Dendritic cell treated with granulocyte-macrophage colony-stimulating factor and Interleukin-4, amounts not matched to agents 40 ng/mL and 50 ng/mL, for 4 days (primary cell): ENCODE results near the gene ITGA4.

Source experiments
- H3K27ac Mint-ChIP-seq: one replicate; pipeline ENCODE4 v1.8.0; 2022; ENCODE audit warnings: mild to moderate bottlenecking, mixed read lengths
- H3K27me3 Mint-ChIP-seq: one replicate; pipeline ENCODE4 v1.8.0; 2022; ENCODE audit warnings: mild to moderate bottlenecking, mixed read lengths
- H3K36me3 Mint-ChIP-seq: one replicate; pipeline ENCODE4 v1.8.0; 2022; ENCODE audit warnings: low read depth, mixed read lengths
- H3K4me1 Mint-ChIP-seq: one replicate; pipeline ENCODE4 v1.8.0; 2022; ENCODE audit warnings: low read depth, mixed read lengths
- H3K4me3 Mint-ChIP-seq: one replicate; pipeline ENCODE4 v1.8.0; 2022; ENCODE audit warnings: mild to moderate bottlenecking, moderate library complexity, mixed read lengths
- H3K9me3 Mint-ChIP-seq: one replicate; pipeline ENCODE4 v1.8.0; 2022; ENCODE audit warnings: mixed read lengths
- intact Hi-C: fragments of 100-400 bp; cut with micrococcal nuclease; formaldehyde crosslinking; loops from one replicate; pipeline ENCODE4 v1.15.0; 2022

The ITGA4 gene

GRCh38 chr2:181554061-181554830 is 97.1 kb downstream of the ITGA4 start:
- Mint-ChIP-seq H3K4me3 (no peak overlapping the region), H3K9me3 (no peaks in the 10 kb centered on the region)
- intact Hi-C loops, result no loop called here

GRCh38 chr2:181558371-181558770 is 101.2 kb downstream of the ITGA4 start:
- Mint-ChIP-seq H3K36me3 (no peaks in the 10 kb centered on the region), H3K9me3 (no peaks in the 10 kb centered on the region), H3K27ac (no peak overlapping the region), H3K4me3 (no peak overlapping the region), H3K4me1 (no peaks in the 10 kb centered on the region), H3K27me3 (no peaks in the 10 kb centered on the region)
- intact Hi-C loops, result no loop called here

More at GRCh38 chr2:181554061-181554830, 97.1 kb downstream of the ITGA4 start:
- Mint-ChIP-seq H3K27ac (no peak overlapping the region), H3K27me3 (no peaks in the 10 kb centered on the region), H3K4me1 (no peaks in the 10 kb centered on the region), H3K36me3 (no peaks in the 10 kb centered on the region)

- Mint-ChIP-seq H3K27ac (no peak overlapping the region), H3K4me1 (no peaks in the 10 kb centered on the region), H3K4me3 (no peak overlapping the region), H3K27me3 (no peaks in the 10 kb centered on the region), H3K36me3 (no peaks in the 10 kb centered on the region), H3K9me3 (no peaks in the 10 kb centered on the region)
- intact Hi-C loops, result no loop called here
These were observed 106.0 kb downstream of the ITGA4 start for GRCh38 chr2:181563101-181563692.

- no peaks in the 10 kb centered on the region for H3K9me3 Mint-ChIP-seq
- intact Hi-C loops, result no loop called here
- no peaks in the 10 kb centered on the region for H3K36me3 Mint-ChIP-seq
- H3K27me3 Mint-ChIP-seq, result no peaks in the 10 kb centered on the region
- no peak overlapping the region for H3K4me3 Mint-ChIP-seq
- H3K4me1 Mint-ChIP-seq, result no peaks in the 10 kb centered on the region
- H3K27ac Mint-ChIP-seq, result no peak overlapping the region
These were observed 109.3 kb downstream of the ITGA4 start for GRCh38 chr2:181566334-181567032.

GRCh38 chr2:181570059-181570458 is 112.9 kb downstream of the ITGA4 start:
- Mint-ChIP-seq H3K27ac (no peak overlapping the region), H3K36me3 (no peaks in the 10 kb centered on the region), H3K4me3 (no peak overlapping the region), H3K4me1 (no peaks in the 10 kb centered on the region), H3K27me3 (no peaks in the 10 kb centered on the region), H3K9me3 (no peaks in the 10 kb centered on the region)
- intact Hi-C loops, result no loop called here

GRCh38 chr2:181570833-181571661 is 113.9 kb downstream of the ITGA4 start:
- no peak overlapping the region for H3K4me3 Mint-ChIP-seq
- H3K9me3 Mint-ChIP-seq, result no peaks in the 10 kb centered on the region
- H3K27me3 Mint-ChIP-seq, result no peaks in the 10 kb centered on the region
- intact Hi-C loops, result no loop called here
- H3K36me3 Mint-ChIP-seq, result no peaks in the 10 kb centered on the region
- no peak overlapping the region for H3K27ac Mint-ChIP-seq
- H3K4me1 Mint-ChIP-seq, result no peaks in the 10 kb centered on the region

GRCh38 chr2:181573140-181573736 is 116.1 kb downstream of the ITGA4 start:
- Mint-ChIP-seq H3K4me3 (no peak overlapping the region), H3K27ac (no peak overlapping the region), H3K4me1 (no peaks in the 10 kb centered on the region), H3K9me3 (no peaks in the 10 kb centered on the region), H3K36me3 (no peaks in the 10 kb centered on the region), H3K27me3 (no peaks in the 10 kb centered on the region)
- intact Hi-C loops, result loop anchor here (2.0 kb wide), 1 partner anchor 142 kb away; no protein-coding TSS in a partner anchor

- H3K4me3 Mint-ChIP-seq, result no peak overlapping the region
- intact Hi-C loops, result no loop called here
- H3K36me3 Mint-ChIP-seq, result no peaks in the 10 kb centered on the region
- H3K27me3 Mint-ChIP-seq, result no peaks in the 10 kb centered on the region
- no peaks in the 10 kb centered on the region for H3K9me3 Mint-ChIP-seq
- no peaks in the 10 kb centered on the region for H3K4me1 Mint-ChIP-seq
- no peak overlapping the region for H3K27ac Mint-ChIP-seq
These were observed 117.1 kb downstream of the ITGA4 start for GRCh38 chr2:181574321-181574720.

- Mint-ChIP-seq H3K27me3 (no peaks in the 10 kb centered on the region), H3K27ac (no peak overlapping the region), H3K4me3 (no peak overlapping the region), H3K36me3 (no peaks in the 10 kb centered on the region), H3K4me1 (no peaks in the 10 kb centered on the region), H3K9me3 (no peaks in the 10 kb centered on the region)
- intact Hi-C loops, result no loop called here
These were observed 118.0 kb downstream of the ITGA4 start for GRCh38 chr2:181575024-181575649.

GRCh38 chr2:181575650-181576025 is 118.5 kb downstream of the ITGA4 start:
- Mint-ChIP-seq H3K9me3 (no peaks in the 10 kb centered on the region), H3K36me3 (no peaks in the 10 kb centered on the region), H3K4me1 (no peaks in the 10 kb centered on the region), H3K4me3 (no peak overlapping the region), H3K27me3 (no peaks in the 10 kb centered on the region), H3K27ac (no peak overlapping the region)
- intact Hi-C loops, result no loop called here

GRCh38 chr2:181576431-181576830 is 119.2 kb downstream of the ITGA4 start:
- Mint-ChIP-seq H3K36me3 (no peaks in the 10 kb centered on the region), H3K4me1 (no peaks in the 10 kb centered on the region), H3K4me3 (no peak overlapping the region), H3K27ac (no peak overlapping the region), H3K27me3 (no peaks in the 10 kb centered on the region), H3K9me3 (no peaks in the 10 kb centered on the region)
- intact Hi-C loops, result no loop called here

- Mint-ChIP-seq H3K9me3 (no peaks in the 10 kb centered on the region), H3K4me3 (no peak overlapping the region), H3K27me3 (no peaks in the 10 kb centered on the region), H3K27ac (no peak overlapping the region), H3K4me1 (no peaks in the 10 kb centered on the region), H3K36me3 (no peaks in the 10 kb centered on the region)
- intact Hi-C loops, result no loop called here
These were observed 121.6 kb downstream of the ITGA4 start for GRCh38 chr2:181578829-181579228.

GRCh38 chr2:181581534-181581933 is 124.3 kb downstream of the ITGA4 start:
- Mint-ChIP-seq H3K27me3 (no peaks in the 10 kb centered on the region), H3K4me3 (no peak overlapping the region), H3K36me3 (no peaks in the 10 kb centered on the region), H3K27ac (no peak overlapping the region), H3K4me1 (no peaks in the 10 kb centered on the region), H3K9me3 (no peaks in the 10 kb centered on the region)
- intact Hi-C loops, result no loop called here
